ENCODE measurements around the gene PSMD10.

GRCh38 chrX:108138814-108139702 is 47.7 kb upstream of the PSMD10 start:
- TF ChIP-seq GATA2 (IDR thresholded peaks at IDR 0.05; ENCODE audit: low read depth, low read length) (no peak), GATA3 (IDR thresholded peaks at IDR 0.05; ENCODE audit: low read depth, low read length) (no peak)
